Activated CD4-positive, CD25-positive, alpha-beta regulatory T cell treated with anti-CD3 and anti-CD28 coated beads, Interleukin-2, amount 50 U/mL, for 24 hours (primary cell): ENCODE results near the gene FHDC1.

Experiments
- ATAC-seq, 2 donors: fragments of 150-1000 bp; cut with Tn5 transposase; one replicate each; pipeline ENCODE4 v1.10.0; 2021; ENCODE audit warnings: mild to moderate bottlenecking in 1 of 2, moderate library complexity in 1 of 2

FHDC1 gene

DNA sequence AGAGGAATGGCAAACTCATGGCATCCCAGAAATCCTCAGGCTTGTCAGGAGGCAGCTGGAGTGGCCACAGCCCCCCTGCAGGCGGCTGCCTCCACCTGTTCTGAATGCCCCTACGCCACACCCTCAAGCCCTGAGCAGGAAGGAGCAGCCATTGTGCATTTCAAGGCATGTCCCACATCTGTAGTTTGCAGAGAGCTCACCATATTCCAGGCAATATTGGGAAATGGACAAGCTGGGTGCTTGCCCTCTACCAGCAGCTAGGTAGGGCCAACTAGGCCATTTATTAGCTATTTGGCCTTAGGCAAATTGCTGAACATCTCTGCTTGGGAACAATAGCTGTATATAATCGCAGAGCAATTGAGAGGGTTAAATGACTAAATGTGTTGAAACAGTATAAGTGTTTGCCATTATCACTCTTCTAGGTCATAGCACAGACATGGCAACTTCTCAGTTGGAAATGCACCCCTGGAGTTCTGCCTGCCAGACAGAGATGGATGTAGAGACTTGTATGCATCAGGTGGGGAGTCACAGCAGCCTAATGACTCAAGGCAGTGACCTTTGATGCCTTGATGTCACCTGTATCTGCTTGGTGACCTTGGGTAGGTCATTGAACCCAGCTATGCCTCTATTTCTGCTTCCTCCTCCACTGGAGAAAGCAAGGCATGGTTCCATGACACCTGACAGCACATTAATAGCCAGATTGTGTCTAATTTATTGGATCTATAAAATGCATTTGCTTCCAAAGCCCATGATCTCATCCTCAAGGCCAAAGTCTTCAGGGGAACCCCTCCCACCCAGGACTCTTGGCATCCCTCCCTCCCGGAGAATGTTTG is 52.8 kb downstream of the FHDC1 start:
- ATAC-seq, result no peak

GRCh38 chr4:152989554-152989970 is 53.4 kb downstream of the FHDC1 start:
- no peak for ATAC-seq

DNA sequence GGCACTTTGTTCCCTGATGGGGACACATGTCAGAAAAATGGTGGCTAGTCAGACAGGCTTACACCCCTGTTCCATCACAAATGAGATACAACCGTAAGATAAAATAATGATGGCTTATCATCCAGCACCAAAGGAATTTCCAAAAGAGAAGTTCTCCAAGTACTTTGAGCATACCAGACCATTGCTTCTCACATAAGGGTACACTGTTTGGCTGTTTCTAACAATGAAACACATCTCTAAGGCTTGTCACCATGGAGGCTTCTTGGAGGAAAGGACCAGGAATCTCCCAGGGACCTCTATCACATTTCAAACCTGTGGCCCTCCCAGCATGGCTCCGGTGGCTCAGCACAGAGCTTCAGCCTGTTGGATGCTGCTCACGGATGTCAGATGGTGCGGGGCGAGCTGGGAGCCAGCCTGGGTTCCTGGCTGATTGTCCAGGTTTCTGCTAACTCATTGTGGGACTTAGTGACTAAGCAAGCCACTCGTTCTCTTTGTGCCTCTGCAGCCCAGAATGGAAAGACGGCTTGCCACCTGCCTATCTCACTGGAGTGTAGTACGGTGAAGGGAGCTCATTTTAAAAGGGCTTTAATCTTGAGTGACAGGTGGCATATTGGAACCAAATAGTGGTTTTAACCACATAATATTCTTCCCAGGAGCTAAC is 54.5 kb downstream of the FHDC1 start:
- no peak for ATAC-seq

DNA sequence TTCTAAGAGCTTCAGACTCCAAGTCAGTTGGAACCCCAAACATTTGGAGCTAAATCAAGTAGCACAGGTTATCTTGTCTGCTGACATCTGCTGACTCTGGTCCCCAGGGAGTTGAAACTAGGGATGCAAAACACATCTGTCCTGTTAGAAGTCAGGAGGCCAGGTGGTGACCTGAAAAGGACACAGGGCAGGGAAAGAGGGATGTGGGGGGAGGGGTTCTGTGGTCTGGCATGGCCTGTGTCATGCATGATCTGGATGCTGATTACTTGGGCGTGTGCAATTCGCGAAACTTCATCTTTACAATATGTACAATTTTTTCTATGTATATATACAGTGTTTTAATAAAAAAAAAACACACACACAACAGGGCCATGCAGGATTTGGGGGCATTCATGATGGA is 55.3 kb downstream of the FHDC1 start:
- no peak for ATAC-seq

DNA sequence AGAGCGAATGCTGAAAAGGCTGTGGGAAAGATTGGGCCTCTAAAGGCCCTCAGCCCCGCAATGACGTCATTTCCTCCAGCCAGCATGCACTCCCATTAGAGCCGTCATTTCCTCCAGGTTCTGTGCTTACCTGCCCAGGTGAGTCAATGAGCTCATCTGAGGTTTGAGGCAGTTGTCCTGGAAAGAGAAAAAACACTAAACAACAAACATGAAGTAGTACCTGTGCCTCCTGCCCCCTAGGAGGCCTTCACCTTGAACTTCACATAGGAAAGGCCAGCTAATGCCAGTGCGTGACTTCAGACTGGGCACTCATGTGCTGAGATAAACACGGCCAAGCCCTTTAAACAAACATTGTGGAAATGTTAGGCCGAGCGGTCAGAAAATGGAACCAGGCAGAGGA is 55.9 kb downstream of the FHDC1 start:
- ATAC-seq, result no peak

DNA sequence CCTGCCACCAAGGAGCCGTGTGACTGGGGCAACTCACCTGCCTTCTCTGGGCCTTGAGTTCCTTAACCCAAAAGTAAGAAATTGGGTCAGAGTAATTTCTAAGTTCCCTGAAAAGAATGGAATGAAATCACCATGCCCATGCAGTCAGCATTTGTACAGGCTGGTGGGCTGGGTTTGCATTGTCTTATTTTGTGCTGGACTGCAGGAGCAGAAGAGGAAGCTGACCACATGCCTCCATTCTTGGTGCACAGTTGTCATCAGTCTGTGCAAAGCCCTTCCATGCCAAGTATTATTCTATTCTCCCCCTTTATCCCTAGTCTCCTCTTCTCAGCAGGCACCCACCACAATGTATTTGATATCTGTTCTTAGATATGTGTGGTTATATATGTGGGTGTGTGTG is 56.3 kb downstream of the FHDC1 start:
- no peak for ATAC-seq

GRCh38 chr4:152994038-152994437 is 57.9 kb downstream of the FHDC1 start:
- no peak for ATAC-seq

DNA sequence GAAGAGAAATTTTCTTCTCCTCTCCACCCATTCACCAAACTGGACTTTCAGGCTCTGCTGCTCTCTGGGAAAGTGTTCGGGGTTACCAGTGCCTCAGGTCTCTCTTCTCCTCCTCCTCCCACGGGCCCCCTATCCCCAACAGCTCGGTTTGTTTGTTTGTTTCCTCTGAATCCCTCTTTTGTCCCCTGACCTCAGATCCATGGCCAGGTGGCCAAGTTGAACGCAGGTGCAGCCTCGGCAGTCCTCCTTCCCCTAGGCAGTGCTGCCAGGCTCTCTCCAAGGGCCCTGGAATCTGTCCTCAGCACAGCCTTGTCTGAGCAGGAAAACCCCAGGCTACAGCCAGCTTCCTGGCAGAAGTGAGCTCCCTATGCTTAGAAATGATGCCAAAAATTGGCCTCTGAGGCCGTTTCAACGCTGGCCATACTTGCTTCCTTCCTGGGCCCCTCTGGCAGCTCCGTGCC is 60.0 kb downstream of the FHDC1 start:
- ATAC-seq, result no peak

GRCh38 chr4:152996672-152997071 is 60.5 kb downstream of the FHDC1 start:
- ATAC-seq, result no peak

- ATAC-seq, result no peak
Measured at GRCh38 chr4:152997288-152997687, 61.2 kb downstream of the FHDC1 start.

- no peak for ATAC-seq
Measured at GRCh38 chr4:152997771-152998487, 61.8 kb downstream of the FHDC1 start.

- ATAC-seq, result no peak
Measured at GRCh38 chr4:152998861-152999260, 62.7 kb downstream of the FHDC1 start.

- ATAC-seq, result no peak
Measured at GRCh38 chr4:152999346-153000075, 63.4 kb downstream of the FHDC1 start.

GRCh38 chr4:153000076-153000420 is 63.9 kb downstream of the FHDC1 start:
- no peak for ATAC-seq

- ATAC-seq, result no peak
Measured at GRCh38 chr4:153001626-153002025, 65.5 kb downstream of the FHDC1 start.

DNA sequence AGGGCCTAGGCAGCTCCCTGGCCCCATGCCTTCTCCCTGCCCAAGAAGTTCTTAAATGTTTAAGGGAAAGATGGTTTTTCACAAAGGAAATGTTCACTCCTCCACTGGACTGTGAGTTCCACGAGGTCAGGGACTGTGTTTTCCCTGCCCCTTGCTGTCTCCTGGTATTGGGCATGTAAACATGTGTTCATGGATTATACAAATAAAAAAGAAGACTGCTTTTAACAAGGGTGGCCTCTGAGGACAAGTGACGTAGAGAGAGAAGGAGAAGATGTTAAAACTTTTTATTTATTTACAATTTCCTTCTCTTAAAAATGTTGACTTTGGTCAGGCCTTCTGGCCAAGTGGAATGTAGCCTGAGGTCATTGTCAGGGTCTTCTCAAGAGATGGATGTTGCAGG is 66.0 kb downstream of the FHDC1 start:
- ATAC-seq, result no peak

GRCh38 chr4:153004081-153004850 is 68.1 kb downstream of the FHDC1 start:
- no peak for ATAC-seq

- ATAC-seq, result no peak
Measured at GRCh38 chr4:153005899-153006381, 69.8 kb downstream of the FHDC1 start.

- no peak for ATAC-seq
Measured at GRCh38 chr4:153008578-153009199, 72.6 kb downstream of the FHDC1 start.

DNA sequence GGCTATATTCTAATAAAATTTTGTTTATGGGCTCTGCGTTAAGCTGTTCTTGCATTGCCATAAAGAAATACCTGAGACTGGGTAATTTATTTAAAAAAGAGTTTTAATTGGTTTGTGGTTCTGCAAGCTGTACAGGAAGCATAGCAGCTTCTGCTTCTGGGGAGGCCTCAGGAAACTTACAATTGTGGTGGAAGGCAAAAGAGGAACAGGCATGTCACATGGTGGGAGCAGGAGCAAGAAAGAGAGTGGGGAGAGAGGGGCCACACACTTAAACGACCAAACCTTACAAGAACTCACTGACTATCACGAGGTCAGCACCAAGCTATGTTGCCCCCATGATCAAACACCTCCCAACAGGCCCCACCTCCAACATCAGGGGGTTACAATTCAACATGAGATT is 74.0 kb downstream of the FHDC1 start:
- ATAC-seq, result no peak

DNA sequence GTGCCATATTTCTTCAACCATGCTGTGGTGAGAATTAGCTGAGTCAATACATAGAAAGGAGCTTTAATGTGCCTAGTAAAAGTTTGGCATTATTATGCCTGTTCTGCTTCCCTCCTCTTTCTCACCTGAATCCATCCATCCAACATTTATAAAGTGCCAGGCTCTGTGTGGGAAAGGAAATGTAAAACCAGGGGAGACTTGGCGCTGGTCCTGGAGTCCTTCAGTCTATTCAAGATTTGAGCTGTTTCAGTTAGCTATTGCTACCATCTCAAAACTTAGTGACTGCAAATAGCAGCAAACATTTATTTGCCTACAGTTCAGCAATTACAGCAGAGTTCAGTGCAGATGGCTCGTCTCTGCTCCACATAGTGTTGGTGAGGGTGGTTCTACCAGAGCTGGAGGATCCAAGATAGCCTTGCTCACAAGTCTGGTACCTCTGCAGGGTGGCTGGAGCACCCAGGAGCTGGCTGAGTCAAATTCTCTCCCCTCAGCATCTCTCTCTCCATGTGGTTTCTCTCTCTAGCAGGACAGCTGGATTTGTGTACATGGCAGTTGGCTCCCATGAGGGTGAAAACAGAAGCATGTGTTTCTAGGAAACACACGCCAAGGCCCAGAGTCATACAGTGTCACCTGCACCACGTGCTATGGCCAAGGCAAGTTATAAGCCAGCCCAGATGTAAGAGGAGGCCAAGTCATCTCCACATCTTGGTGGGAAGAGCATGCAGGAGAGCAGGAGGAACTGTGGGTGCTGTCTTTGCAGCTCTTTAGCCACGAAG is 77.3 kb downstream of the FHDC1 start:
- no peak for ATAC-seq
